Stimulated activated CD4-positive, alpha-beta T cell treated with anti-CD3 and anti-CD28 coated beads, Interleukin-12 subunit alpha, Interleukin-12 subunit beta, amount 100 ng/mL, for 4 hours (primary cell): ENCODE results near the gene CCNI.
"Not testable (repeated sequence)": the region's sequence is repeated elsewhere in the genome, so short reads cannot be mapped to it uniquely, and the experiment has no call there.

ENCODE experiments used
- DNase-seq: peaks from one replicate; pipeline ENCODE4 v3.0.0-alpha.2; 2020

CCNI gene

DNA sequence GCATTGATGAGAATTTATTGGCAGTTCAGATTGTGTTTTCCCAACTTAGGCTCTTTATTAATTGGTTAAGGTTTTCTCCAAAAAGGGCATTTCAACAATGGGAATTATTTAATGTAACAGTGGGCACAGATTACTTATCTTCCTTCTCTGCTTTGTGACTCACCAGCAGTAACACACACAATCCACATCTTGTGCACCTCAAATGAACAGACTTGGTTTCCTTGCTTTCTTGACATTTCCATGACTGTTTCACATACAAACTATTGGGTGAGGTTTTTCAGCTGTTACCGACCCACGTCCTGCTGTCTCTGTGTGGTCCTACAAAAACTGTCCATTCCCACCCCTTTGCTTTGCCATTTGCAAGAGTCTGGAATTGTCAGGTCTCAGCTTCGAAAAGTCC lies 38.1 kb downstream of the CCNI start:
- no peak for DNase-seq

DNA sequence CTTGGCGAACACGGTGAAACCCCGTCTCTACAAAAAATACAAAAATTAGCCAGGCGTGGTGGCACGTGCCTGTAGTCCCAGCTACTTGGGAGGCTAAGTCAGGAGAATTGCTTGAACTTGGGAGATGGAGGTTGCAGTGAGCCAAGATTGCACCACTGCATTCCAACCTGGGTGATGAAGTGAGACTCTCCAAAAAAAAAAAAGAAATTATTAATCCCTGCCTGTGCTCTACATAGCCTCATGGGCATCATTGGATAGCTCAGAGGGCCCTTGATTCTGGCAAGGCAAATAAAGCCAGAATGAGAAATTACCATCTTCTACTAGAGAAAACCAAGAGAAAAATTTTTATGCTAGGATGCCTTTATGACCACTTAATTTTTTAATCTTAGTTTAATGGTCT lies 38.6 kb downstream of the CCNI start:
- DNase-seq: not testable (repeated sequence)

DNA sequence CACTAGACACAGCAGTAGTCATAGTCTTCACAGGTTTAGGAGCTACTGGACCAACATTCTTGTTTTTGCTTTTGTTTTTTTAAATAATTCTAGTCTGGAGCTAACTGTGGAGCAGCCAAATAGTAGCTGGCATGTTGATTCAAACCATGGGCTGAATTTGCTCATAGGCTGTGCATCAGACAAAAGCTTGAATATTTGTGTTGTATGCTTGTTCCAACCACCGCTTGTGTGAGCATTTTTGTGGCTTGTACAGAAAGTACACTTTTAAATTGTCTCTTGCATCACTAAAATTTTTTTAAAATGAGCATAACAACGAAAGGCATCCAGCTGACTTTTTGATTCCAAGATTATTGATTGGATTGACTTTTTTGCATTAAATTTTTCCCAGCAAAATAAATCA lies 39.6 kb downstream of the CCNI start:
- no peak for DNase-seq

DNA sequence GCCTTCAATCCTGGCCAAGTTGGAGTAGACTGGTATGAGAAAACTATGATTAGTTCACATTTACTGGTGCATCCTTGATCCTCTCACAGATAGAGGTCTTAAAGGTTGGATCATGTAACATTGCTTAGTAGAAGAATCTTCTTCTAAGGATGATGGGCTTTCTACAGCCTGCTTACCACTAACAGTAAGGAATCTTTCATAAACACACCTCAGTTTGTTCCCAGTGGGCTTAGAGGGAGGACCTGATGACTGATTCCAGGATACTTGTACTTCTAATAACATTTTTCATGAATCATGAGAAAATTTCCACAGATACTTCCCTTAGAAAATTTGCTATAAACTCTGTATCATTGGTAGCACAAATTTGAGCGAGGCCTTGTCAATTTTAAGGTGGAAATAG lies 40.6 kb downstream of the CCNI start:
- DNase-seq: no peak

DNA sequence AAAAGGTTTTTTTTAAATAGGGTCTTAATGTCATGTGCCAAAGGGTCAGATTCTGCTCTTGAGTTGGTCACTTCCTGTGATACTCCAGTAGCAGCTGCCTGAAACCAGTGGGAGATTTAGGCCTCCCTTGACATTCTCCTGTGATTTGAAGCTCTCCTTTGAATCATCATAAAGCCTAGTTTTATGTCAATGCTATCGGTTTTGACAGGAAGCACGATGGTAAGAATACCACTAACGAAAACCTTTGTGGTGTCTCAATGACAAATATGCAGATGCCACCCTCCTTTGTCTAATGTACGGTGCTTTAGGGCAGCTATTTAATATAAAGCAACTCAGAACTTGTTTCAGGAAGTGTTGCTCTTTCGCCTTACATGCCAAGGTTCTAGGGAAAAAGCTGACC lies 44.2 kb downstream of the CCNI start:
- no peak for DNase-seq

DNA sequence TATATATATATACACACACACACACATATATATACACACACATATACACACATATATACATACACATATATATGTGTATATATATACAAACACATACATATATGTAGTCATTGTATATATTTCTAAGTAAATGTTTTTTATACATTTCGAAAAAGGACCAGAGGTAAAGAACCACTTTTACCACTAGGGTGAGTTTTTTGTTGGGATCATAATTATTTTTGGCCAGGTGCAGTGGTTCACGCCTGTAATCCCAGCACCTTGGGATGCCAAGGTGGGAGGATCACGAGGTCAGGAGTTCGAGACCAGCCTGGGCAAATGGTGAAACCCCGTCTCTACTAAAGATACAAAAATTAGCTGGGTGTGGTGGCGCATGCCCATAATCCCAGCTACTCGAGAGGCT lies 46.0 kb downstream of the CCNI start:
- not testable (repeated sequence) for DNase-seq

DNA sequence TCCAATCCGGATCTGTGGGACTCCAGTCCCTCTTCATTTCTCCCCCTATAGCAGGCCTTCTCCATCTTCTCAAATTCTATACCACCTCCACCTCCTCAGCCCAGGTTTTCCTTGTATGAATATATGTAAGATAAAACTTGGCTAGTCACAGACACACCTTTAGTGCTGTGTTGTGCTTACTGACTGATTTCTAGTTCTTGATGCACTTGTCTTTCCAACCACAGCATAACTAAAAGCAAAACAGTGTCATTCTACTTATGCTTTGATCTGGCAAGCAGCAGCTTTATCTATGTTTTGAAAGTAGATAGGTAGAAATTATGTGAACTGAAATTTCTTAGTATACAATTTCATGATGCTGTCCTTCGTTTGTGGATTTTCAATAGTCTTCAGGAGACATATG lies 47.5 kb downstream of the CCNI start:
- DNase-seq: no peak

DNA sequence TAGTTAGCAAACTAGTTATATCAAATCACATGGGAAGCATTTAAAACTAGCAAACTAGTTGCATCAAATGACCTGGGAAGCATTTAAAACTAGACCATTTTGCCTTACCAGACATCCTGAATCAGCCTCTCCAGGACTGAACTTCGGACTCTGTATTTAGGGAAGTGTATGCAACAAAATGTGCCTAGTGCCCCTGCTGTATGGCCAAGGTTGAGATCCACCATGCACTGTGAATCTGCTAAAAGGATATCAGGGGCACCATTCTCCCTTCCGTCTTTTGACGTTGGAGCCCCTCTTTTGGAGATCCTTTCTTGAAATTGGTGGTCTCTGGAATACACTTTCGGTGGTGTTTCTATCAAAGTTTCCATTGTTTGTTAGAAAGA lies 49.5 kb downstream of the CCNI start:
- no peak for DNase-seq

DNA sequence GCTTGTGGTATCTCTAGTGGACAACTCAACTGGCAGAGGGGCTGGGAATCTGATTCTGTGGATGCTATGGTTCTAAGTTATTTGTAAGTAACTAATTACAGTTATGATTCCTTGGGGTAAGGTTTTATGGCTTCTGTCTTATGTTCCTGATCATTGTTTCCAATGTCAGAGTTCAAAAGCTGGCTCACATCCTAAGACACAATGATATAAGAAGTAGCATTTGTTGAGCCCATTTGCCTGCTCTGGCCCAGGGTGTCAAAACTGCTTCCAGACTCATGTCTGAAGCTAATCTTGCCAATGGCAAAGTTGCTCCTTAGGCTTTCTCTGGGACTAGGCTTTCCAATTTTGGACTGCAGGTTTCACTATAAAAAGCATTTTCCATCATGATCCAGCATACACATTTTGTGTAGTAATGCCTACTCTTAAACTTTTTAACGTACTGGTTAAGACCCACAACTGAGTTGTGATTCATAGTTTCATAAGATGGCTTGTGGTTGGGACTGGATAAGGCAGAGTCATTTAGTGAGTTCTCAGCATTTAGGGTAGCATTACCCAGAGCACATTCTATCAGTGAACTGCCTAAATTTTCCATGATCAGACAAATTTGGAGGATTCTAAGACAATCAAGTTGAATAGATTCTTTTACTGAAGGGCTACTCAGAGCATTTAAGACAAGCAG lies 50.0 kb downstream of the CCNI start:
- no peak for DNase-seq

DNA sequence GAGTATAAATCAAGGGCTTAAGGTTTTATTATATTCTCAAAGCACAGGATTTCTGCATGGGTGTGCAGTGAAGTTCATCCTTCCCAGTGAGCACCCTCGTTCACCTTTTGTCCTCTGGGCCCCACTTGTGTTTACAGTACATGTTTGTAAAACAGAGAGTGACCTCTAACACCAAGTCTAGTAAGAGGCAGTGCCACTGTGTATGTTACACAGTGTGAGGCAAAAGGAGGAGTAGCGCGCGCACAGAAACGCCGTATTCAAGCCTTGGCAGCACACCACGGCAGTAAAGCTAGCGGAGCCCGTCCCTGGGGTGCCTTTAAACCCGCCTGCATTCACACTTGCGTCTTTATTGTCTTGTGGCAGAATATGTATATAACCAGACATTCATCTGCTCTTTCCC lies 51.9 kb downstream of the CCNI start:
- no peak for DNase-seq

DNA sequence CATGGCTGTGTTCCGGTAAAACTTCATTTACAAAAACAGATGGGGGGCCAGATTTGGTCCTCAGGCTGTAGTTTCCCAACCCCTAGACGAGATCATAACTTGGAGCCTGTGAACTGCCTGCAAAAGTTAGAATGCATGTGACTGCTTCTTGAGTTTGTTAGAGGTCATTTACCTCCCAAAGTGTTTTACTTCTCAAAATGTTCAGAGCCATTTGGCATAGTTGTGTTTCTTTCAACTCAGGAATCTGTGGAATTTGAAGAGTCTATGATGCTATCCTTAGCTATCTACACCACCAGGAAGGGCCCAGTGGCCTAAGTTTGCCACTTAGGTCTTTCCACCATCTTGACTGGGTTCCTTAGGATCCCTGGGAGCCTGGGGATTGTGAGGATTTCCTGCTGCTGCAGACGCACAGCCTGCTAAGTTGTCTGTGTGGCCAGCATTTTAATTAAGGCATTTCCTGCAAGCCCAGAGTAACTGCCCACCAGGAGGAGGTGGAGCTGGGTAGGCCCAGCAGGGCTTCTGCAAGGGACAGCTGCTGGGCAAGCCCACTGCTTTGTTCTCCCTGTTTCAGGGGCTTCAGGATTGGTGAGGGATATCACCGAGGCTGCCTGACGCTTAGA lies 53.1 kb downstream of the CCNI start:
- no peak for DNase-seq

DNA sequence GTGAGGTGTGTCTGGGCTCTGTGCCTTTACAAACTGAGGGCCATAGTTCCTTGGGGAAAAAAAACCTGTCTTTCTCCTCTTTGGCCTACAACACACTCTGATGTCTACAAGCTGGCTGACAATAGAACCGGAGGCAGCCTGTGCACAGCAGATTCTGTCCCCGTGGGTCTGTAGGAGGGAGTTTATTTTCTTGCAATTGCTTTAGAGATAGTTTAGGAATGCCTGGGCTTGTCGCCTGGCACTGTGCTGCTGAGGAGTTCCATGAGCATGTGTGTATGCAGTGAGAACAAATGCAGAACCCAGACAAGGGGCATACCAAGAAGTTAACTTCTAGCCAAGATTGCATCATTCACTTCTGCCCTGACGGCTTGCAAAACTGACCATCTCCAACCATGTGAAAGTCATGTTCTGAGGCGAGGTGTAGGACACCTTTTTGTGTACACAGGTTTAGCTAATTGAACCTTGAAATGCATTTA lies 54.1 kb downstream of the CCNI start:
- DNase-seq: no peak

DNA sequence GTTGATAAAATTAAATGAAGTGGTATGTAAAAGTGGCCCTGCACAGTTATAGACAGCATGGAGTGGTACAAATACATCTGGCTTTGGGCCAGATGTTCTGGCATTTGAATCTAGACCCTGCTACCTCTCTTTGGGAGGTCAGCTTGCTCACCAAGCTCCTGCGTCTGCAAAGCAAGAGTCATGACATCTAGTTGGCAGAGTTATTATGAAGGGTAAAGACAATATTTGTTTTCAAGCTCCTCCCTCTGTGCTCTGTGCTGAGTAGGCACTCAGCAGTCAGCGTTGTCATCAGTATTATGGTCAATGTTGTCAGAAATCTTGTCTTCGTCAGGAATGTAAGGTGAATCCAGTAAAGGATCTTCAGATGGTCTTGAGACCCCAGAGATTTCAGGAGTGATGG lies 55.8 kb downstream of the CCNI start:
- DNase-seq: no peak

DNA sequence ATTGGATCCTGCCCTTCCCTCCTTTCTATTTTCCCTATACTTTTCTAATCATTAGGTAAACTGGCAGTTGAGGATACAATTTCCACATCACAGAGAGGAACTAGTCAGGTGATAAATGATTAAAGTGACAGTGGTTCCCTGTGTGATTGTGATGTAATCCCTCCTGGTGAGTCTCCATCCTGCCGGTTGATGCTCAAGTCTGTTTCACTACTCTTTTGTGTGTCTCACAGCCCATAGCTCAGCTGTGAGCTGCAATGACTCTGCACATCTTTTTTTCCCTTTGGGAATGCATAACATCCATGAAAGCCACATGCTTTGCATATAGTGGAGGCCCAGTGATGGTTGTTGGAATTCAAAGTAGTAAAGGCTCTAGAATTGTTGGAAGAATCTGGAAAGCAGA lies 60.4 kb downstream of the CCNI start:
- no peak for DNase-seq

DNA sequence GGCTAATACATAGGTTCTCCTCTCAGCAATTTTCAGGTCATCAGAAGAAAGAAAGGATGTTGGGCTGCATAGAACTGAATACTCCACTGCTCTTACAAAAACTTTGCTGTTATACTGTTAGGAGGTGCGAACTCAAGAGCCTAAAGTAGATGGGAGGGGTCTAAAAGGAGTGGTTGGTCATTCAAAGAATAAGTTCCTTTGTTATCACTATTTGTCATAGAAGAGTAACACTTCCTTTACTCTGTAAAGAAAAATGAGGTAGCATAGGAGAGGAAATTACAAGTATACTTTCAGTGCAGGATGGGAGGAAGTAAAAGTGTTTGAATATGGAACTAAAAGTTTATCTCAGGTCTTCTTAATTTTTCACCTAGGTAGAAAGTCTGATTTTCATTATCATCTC lies 61.5 kb downstream of the CCNI start:
- DNase-seq: no peak

DNA sequence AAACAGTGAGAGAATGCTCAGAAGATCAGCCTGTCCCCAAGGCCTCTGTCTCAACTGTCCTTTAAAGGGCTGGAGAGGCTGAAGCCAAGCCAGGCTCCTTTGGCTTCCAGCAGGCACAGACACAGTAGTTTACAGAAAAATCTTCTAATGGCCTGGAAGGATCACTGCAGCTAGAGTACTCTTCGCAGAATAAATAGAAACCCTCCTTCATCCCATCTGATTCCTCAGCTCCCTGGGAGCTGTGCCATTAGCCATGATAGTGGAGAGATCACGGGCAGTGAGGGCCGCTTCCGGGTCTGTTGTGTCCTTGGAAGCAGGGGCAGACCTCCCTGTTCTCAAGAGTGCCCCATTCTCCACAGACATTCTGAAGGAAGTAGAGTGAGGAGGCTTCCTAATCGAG lies 63.1 kb downstream of the CCNI start:
- no peak for DNase-seq

DNA sequence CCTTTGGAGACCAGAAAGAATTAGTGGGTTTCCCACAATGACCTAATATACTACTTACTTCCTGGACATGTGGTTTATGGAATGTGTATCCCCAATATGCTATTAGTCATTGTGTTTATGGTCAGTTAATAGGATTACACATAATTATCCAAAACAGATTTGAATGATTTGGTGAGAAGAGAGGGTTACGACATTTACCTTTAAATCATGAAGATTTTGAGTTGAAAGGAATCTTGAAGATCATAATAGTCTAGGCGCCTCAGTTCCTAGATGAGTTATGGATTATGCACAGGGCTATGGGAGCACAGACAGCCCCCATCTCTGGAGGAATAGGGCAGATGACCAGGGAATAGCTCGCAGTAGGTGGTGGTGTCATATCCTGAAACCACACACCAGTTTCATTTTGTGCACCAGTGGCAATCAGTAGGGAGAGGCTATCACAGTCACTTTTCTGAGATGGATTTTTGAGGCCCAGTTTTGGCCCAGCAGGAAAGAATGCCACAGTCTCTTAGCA lies 64.9 kb downstream of the CCNI start:
- DNase-seq: no peak

DNA sequence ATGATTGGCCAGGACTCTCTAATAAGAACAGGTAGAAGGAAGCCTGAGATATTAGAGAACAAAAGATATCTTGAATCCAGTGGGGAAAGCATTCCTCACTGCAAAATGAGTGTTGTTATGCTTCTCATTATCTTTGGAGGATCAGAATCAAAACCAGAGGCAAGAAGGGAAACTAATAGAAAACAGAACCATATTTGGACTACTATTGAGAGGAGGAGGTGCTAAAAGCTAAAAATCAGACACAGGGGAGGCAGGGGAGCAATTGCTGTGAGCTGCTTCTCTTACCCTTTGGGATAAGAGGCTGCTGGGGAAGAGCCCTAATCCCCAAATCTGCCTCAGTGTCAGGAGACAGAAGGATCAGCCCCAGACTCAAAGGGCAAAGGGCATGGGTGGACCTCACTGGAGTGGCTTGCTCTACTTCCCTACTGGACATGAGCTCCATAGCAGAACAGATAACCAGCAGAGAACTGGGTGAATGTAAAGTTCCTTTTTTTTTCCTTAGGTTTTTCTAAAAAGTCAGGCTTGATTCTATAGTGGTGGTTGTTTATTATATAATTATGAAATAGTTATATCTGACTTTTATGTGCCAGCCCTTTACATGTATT lies 66.2 kb downstream of the CCNI start:
- no peak for DNase-seq

DNA sequence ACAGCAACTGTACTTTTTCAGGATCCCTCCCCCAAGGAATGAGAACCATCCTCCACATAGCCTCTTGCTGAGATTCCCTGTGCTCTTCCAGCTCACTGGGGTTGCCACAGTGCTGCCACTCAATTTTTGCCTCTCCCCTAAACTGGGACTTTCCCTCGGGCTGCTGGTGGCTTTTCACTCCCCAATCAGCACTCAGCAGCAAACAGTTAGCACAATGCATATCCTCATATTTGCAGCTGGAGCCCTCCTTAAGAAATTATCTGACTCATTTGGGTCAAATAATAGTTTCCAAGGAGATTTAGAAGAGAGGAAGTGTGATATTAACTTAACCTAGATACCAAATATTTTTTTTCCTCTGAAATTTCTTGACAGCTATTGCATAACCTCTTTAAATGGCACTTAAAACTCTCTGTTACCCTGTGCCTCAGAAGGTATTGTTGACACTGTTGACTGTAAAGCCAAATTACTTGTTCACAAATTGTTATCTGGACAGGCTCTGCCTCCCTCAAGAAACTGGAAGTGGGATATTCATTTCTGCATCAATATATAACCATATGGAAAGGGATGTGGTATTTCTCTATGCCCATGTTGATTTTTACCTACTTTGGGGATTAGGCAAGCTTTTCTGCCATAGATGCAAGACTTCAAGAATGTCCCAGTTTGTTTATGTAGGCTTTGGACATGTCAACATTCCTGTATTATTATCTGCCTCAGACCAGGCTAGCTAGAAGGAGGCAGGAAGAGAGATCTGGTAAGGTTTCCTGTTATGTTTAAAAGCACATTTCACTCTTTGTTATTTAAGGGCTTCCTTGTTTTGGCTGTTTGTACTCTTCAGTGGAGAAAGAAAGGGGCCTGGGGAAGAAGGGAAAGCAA lies 68.2 kb downstream of the CCNI start:
- peak; percentile 21 for DNase-seq

DNA sequence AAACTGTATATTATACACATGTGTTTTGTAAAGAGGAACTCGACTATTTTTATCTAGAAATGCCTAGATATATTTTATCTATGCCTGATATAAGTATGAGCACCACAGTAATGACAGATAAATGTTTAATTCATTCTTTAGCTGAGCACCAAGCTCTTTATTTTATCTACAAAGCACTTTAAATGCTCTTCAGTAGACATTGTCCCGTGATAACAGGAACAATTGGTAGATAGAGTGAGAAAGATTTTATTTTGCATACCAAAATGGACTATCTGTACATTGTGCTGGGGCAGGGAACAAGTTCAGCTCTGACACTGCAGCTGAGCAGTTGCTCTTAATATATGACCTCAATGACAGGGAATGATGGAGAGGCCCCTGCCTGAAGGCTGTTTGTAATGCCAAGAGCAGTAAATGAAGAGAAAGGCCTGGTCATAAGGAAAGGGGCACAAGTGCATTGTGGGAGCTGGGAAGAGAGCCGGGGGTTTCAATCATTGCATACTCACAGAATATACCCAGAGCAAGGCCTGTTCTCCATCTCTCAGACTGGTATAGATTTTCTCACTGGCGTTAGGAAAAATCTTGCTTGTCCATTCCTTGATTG lies 68.9 kb downstream of the CCNI start:
- DNase-seq: no peak

DNA sequence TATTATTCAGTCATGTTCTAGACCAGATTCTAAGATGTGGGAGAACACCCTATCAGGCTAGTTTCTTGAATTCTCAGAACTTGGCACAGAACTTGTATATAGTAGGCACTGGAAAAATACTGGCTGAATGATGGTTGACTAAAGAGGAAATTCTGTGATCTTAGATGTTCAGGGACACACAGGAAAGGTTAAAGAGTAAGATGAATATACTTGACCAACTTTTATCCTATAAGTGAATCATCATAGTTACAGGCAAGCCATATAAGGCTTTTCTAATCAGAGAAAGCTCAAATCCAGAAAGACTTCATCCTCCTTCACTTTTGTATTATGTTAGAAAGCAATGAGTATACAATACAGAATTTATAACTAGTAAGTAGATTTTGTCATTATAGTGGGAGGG lies 72.4 kb downstream of the CCNI start:
- no peak for DNase-seq

DNA sequence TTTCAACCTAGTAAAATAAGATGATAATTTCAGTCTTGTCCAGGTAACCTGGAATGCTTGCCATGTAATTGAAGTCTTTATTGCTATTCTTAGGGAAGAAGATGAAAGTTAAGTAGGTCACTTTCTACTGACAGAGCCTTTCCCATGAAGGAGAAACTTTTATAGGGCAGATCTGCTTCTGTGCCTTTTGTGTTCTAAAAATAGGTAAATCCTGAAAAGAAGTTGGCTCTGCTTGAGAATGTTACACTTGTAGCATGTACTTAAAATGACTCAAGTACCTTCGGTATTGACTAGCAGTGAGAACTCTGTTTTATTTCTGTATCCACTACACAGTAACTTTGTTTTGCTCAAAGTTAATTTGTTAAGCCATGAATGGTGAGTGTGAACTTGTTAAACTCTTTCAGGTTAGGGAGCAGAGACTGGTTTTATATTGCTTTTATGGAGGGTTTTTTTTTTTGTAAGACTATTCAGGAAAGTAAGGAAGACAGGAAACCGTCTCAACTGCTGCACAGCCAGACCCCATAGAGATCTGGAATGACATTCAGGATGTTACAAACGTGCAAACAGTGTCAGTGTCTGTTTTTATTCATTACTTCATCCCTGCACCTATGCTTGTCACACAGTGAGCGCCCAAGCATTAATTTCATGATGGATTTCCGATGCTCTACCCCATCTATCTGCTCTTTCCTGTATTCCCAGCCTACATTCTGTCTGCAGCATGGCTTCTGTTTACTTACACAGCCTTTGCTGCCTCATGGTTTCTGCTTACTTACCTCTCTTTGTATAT lies 73.3 kb downstream of the CCNI start:
- DNase-seq: no peak
